Measurements from ENCODE around the gene ERBIN.
"Not testable (repeated sequence)": the region's sequence is repeated elsewhere in the genome, so short reads cannot be mapped to it uniquely, and the experiment has no call there.

Gene ERBIN

GRCh38 chr5:65923339-65923738 is 3.0 kb upstream of the ERBIN start:
- DNase-seq = no peak

- peak; percentile 42 for DNase-seq
Observed at GRCh38 chr5:65924366-65925043, 1.9 kb upstream of the ERBIN start.

GRCh38 chr5:65925044-65925600 is 1.3 kb upstream of the ERBIN start:
- peak; percentile 42 for DNase-seq

GRCh38 chr5:65925601-65926275 is 637 bp upstream of the ERBIN start:
- peak; percentile 65 for DNase-seq

- peak; percentile 11 for DNase-seq
Observed at GRCh38 chr5:65926893-65927292, 518 bp downstream of the ERBIN start.

GRCh38 chr5:65927503-65928321 is 1.3 kb downstream of the ERBIN start:
- no peak for DNase-seq

- DNase-seq = no peak
Observed at GRCh38 chr5:65928322-65928752, 2.0 kb downstream of the ERBIN start.

GRCh38 chr5:65928860-65929259 is 2.5 kb downstream of the ERBIN start:
- no peak for DNase-seq

- no peak for DNase-seq
Observed at GRCh38 chr5:65932676-65933075, 6.3 kb downstream of the ERBIN start.

- DNase-seq = no peak
Observed at GRCh38 chr5:65933295-65933694, 6.9 kb downstream of the ERBIN start.

- DNase-seq = no peak
Observed at GRCh38 chr5:65938256-65938655, 11.9 kb downstream of the ERBIN start.

GRCh38 chr5:65943771-65944170 is 17.4 kb downstream of the ERBIN start:
- no peak for DNase-seq

- no peak for DNase-seq
Observed at GRCh38 chr5:65946198-65946745, 19.9 kb downstream of the ERBIN start.

- no peak for DNase-seq
Observed at GRCh38 chr5:65948115-65948747, 21.9 kb downstream of the ERBIN start.

GRCh38 chr5:65951330-65951729 is 25.0 kb downstream of the ERBIN start:
- DNase-seq = no peak

GRCh38 chr5:65952259-65952658 is 25.9 kb downstream of the ERBIN start:
- no peak for DNase-seq

- no peak for DNase-seq
Observed at GRCh38 chr5:65954200-65954599, 27.8 kb downstream of the ERBIN start.

GRCh38 chr5:65955746-65956145 is 29.4 kb downstream of the ERBIN start:
- no peak for DNase-seq

GRCh38 chr5:65957703-65958102 is 31.3 kb downstream of the ERBIN start:
- DNase-seq = not testable (repeated sequence)

- no peak for DNase-seq
Observed at GRCh38 chr5:65961633-65962032, 35.3 kb downstream of the ERBIN start.

- DNase-seq = no peak
Observed at GRCh38 chr5:65967288-65968066, 41.1 kb downstream of the ERBIN start.
